OCI-LY7 (cell line): ENCODE results near the gene MFAP5. TPM values are rescaled to one million over a fixed set of nuclear protein-coding genes. Genes with fewer than 3 reads are reported as not detected.
A peak's percentile ranks its signal among the peaks of the same experiment; 100 is the strongest.

Source experiments
- BruUV-seq: library from RNA; stranded (reverse); fragments of 400-500 nt; replicated peaks from 2 replicates; lab custom pipeline; 2021; lab: Mats Ljungman, UMichigan
- CTCF ChIA-PET: fragments of 300-600 bp; sonication (Branson Sonifier 250); formaldehyde crosslinking; loops from one replicate; lab custom pipeline; 2022; ENCODE audit warnings: antibody characterized with exemption; ENCODE audit not compliant: unreplicated experiment; lab: Charles Lee
- POLR2A ChIA-PET: fragments of 300-600 bp; sonication (Branson Sonifier 250); formaldehyde crosslinking; loops from one replicate; lab custom pipeline; 2022; ENCODE audit warnings: antibody characterized with exemption; lab: Charles Lee
- DNase-seq: peaks from one replicate; pipeline ENCODE4 v3.0.0-alpha.2; 2015; ENCODE audit warnings: low spot score
- H2AFZ ChIP-seq: fragments of 200-600 bp; sonication (generic), shearing (Covaris generic); 2 replicates; pipeline ENCODE4 v1.6.1; 2014; ENCODE audit warnings: mild to moderate bottlenecking, antibody characterized with exemption, low read length, moderate library complexity
- H3K27ac ChIP-seq: fragments of 200-600 bp; sonication (generic); 2 replicates; pipeline ENCODE4 v1.5.1; 2014; ENCODE audit warnings: mixed run types, low read depth, mild to moderate bottlenecking, moderate library complexity, low read length, inconsistent platforms; ENCODE audit not compliant: poor library complexity, severe bottlenecking
- H3K36me3 ChIP-seq: fragments of 200-600 bp; sonication (generic); 2 replicates; pipeline ENCODE4 v1.6.1; 2014; ENCODE audit warnings: mild to moderate bottlenecking, antibody characterized with exemption, low read length, moderate library complexity, mixed read lengths; ENCODE audit not compliant: insufficient read depth
- H3K4me1 ChIP-seq: fragments of 200-600 bp; sonication (generic); 2 replicates; pipeline ENCODE4 v1.5.1; 2014; ENCODE audit warnings: mild to moderate bottlenecking, low read length; ENCODE audit not compliant: insufficient read depth, poor library complexity, severe bottlenecking
- H3K4me2 ChIP-seq: fragments of 200-600 bp; sonication (generic); 2 replicates; pipeline ENCODE4 v1.6.1; 2014; ENCODE audit warnings: mild to moderate bottlenecking, low read length
- H3K4me3 ChIP-seq: fragments of 200-600 bp; sonication (generic); 2 replicates; pipeline ENCODE4 v1.5.1; 2014; ENCODE audit warnings: mild to moderate bottlenecking, low read depth, low read length; ENCODE audit not compliant: poor library complexity, severe bottlenecking
- H3K79me2 ChIP-seq: fragments of 200-600 bp; sonication (generic); 2 replicates; pipeline ENCODE4 v1.6.1; 2016; ENCODE audit warnings: low read depth, mild to moderate bottlenecking, low read length, moderate library complexity, mixed read lengths; ENCODE audit not compliant: insufficient read depth
- H3K9me2 ChIP-seq: fragments of 200-600 bp; sonication (generic); 2 replicates; pipeline ENCODE4 v1.6.1; 2016; ENCODE audit warnings: mild to moderate bottlenecking, low read length, mixed read lengths; ENCODE audit not compliant: insufficient read depth
- H3K9me3 ChIP-seq: fragments of 200-600 bp; sonication (generic); 2 replicates; pipeline ENCODE4 v1.6.1; 2014; ENCODE audit warnings: mild to moderate bottlenecking, mixed run types, low read length, mixed read lengths
- H4K20me1 ChIP-seq: fragments of 200-600 bp; sonication (generic); 2 replicates; pipeline ENCODE4 v1.6.1; 2014; ENCODE audit warnings: mild to moderate bottlenecking, antibody characterized with exemption, low read length, moderate library complexity, mixed read lengths; ENCODE audit not compliant: insufficient read depth
- EZH2phosphoT487 ChIP-seq: fragments of 200-600 bp; sonication (generic); IDR thresholded peaks from 2 replicates; pipeline ENCODE4 v1.6.1; 2018; ENCODE audit warnings: low read depth, borderline replicate concordance, mild to moderate bottlenecking, mixed run types, antibody characterized with exemption, low read length, moderate library complexity, mixed read lengths
- intact Hi-C: fragments of 100-400 bp; cut with micrococcal nuclease; formaldehyde crosslinking; loops from one replicate; pipeline ENCODE4 v1.10.0; 2022; ENCODE audit not compliant: unreplicated experiment
- total RNA-seq, 2 experiments: library from RNA; depleted of rRNA in 1 of 2; stranded (reverse); fragments of >200 nt in 1 of 2; shearing (Covaris generic) in 1 of 2; gene quantifications; 2 replicates each; pipeline ENCODE4 v1.2.3, GENCODE V29; 2014 to 2022
- TF ChIP-seq, protein P1 (sequence below): fragments of 200-600 bp; sonication (generic); conservative IDR thresholded peaks from 2 replicates; pipeline ENCODE4 v1.5.1; 2014; ENCODE audit warnings: mild to moderate bottlenecking, antibody characterized with exemption, low read length, moderate library complexity, mixed read lengths

MFAP5 gene
- total RNA-seq, 2 experiments from 2014 or later, result not detected

DNA sequence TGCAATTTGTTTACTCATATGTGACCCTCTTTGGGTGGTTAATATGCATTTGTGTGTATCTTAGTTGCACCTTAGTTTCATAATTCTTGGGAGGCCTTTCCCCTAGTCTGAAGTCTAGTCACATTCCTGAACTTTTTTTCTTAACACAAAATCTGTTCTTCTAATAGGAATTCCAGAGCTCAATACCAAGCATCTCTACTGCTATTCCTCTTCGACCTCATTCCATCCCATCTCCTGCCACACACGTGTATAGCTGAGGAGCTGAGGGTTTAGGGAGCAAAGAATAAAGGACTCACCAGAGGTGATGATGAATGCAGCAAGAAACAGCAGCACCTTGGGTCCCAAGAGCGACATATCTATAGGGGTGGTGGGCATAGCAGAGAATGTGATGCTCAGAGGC, 875 bp downstream of the MFAP5 start:
- Histone ChIP-seq H3K4me3 (no peak overlapping the region), H3K79me2 (no peaks in the 10 kb centered on the region), H3K27ac (no peak overlapping the region), H4K20me1 (no peaks in the 10 kb centered on the region), H3K4me1 (no peaks in the 10 kb centered on the region), H3K9me3 (no peaks in the 10 kb centered on the region), H3K9me2 (no peaks in the 10 kb centered on the region), H3K4me2 (no peak overlapping the region), H2AFZ (no peak overlapping the region), H3K36me3 (no peaks in the 10 kb centered on the region)
- no TSS peak for BruUV-seq
- intact Hi-C loops, result no loop called here
- ChIA-PET POLR2A (interaction anchor here (0.6 to 2.0 kb wide), 5 partner anchors 14 to 668 kb away, joined by 3 to 10 read pairs (median 6); no protein-coding TSS in a partner anchor), CTCF (interaction anchor here (0.7 kb wide), 1 partner anchor 17 kb away, joined by 3 read pairs; no protein-coding TSS in a partner anchor)
- no peak for DNase-seq
- TF ChIP-seq EZH2phosphoT487, result no peak
- TF ChIP-seq, protein P1, sequence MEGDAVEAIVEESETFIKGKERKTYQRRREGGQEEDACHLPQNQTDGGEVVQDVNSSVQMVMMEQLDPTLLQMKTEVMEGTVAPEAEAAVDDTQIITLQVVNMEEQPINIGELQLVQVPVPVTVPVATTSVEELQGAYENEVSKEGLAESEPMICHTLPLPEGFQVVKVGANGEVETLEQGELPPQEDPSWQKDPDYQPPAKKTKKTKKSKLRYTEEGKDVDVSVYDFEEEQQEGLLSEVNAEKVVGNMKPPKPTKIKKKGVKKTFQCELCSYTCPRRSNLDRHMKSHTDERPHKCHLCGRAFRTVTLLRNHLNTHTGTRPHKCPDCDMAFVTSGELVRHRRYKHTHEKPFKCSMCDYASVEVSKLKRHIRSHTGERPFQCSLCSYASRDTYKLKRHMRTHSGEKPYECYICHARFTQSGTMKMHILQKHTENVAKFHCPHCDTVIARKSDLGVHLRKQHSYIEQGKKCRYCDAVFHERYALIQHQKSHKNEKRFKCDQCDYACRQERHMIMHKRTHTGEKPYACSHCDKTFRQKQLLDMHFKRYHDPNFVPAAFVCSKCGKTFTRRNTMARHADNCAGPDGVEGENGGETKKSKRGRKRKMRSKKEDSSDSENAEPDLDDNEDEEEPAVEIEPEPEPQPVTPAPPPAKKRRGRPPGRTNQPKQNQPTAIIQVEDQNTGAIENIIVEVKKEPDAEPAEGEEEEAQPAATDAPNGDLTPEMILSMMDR, result no peak

DNA sequence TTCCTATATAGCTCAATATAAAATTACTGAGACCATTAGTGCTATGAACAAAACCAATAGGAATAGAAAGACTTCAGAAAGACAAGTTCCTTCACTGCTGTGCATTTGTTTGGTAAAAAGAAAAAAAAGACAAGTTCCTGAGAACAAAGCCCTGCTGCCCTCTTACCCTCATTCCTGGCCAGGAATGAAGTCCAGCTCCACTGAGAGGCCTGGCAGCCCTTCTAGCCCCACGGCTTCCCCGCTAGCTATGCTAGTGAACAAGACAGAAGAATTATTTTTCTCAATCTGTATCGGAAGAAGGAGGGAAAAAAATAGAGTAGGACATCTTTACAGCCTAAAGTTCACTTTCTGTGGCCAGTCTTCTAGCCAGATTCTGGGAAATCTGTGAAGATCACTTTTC, 1.6 kb downstream of the MFAP5 start:
- no peaks in the 10 kb centered on the region for H3K36me3 ChIP-seq
- H2AFZ ChIP-seq, result no peak overlapping the region
- H3K9me3 ChIP-seq, result no peaks in the 10 kb centered on the region
- H3K4me2 ChIP-seq, result no peak overlapping the region
- H3K9me2 ChIP-seq, result no peaks in the 10 kb centered on the region
- ChIA-PET POLR2A (interaction anchor here (0.6 to 2.0 kb wide), 7 partner anchors 13 to 669 kb away, joined by 3 to 10 read pairs (median 4); no protein-coding TSS in a partner anchor), CTCF (interaction anchor here (0.7 kb wide), 1 partner anchor 18 kb away, joined by 3 read pairs; no protein-coding TSS in a partner anchor)
- H3K79me2 ChIP-seq, result no peaks in the 10 kb centered on the region
- no peaks in the 10 kb centered on the region for H3K4me1 ChIP-seq
- TF ChIP-seq, protein P1, result no peak
- TF ChIP-seq EZH2phosphoT487, result no peak
- BruUV-seq, result no TSS peak
- no peak for DNase-seq
- no peaks in the 10 kb centered on the region for H4K20me1 ChIP-seq
- no peak overlapping the region for H3K27ac ChIP-seq
- H3K4me3 ChIP-seq, result no peak overlapping the region
- intact Hi-C loops, result no loop called here

DNA sequence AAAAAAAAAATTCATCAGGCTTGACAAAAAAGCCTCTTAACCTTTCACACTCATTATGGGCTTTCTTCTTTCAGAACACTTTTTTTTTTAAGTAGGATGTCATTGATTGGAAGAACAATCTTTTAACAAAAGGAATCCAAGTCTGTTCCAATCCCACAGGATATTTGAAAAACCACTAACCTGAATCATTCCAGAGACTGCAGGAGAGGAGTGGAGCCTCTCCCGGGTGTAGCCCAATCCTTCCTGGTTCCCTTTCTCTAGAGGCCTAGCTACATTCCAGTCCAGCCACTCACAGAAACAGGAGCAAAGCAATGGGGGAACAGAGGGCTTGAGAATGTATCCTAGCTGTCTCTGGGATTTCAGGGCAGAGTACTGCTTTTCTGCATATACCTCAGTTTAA, 4.3 kb downstream of the MFAP5 start:
- Histone ChIP-seq H2AFZ (peak overlapping the region; percentile 62; the same call in 1 of the 2 replicates), H4K20me1 (no peaks in the 10 kb centered on the region), H3K79me2 (no peaks in the 10 kb centered on the region), H3K9me3 (no peaks in the 10 kb centered on the region), H3K27ac (no peak overlapping the region), H3K4me3 (no peak overlapping the region), H3K36me3 (no peaks in the 10 kb centered on the region), H3K4me1 (peaks cover 24% of the 10 kb centered on the region), H3K4me2 (no peak overlapping the region), H3K9me2 (no peaks in the 10 kb centered on the region)
- no peak for DNase-seq
- CTCF ChIA-PET, result interaction anchor here (1.2 to 1.5 kb wide), 2 partner anchors 18 to 46 kb away, joined by 4 read pairs; partner anchors contain the start of gene AICDA
- TF ChIP-seq, protein P1, result no peak
- TF ChIP-seq EZH2phosphoT487, result no peak
- no TSS peak for BruUV-seq
- POLR2A ChIA-PET, result interaction anchor here (0.7 to 1.3 kb wide), 5 partner anchors 9 to 232 kb away, joined by 3 to 5 read pairs (median 3); no protein-coding TSS in a partner anchor
- intact Hi-C loops, result loop anchor here (5.0 kb wide), 2 partner anchors 116 to 379 kb away; partner anchors contain the start of gene CLEC4E
